HL-60/S4 treated with phorbol 12-myristate 13-acetate at 8.2 ng/mL for 4 days and 3 days (cell line): ENCODE measurements around the gene CTNNB1.

Source experiments
- in situ Hi-C: fragments of 300-500 bp; cut with MboI; formaldehyde crosslinking; loops from 2 replicates; pipeline ENCODE4 v1.15.0; 2022; ENCODE audit warnings: low sequenced_read_pairs

Gene CTNNB1

GRCh38 chr3:41190509-41191284 lies 8.6 kb upstream of the CTNNB1 start:
- in situ Hi-C loops: no loop called here

- in situ Hi-C loops: no loop called here
Measured at GRCh38 chr3:41192885-41193284, 6.4 kb upstream of the CTNNB1 start.

GRCh38 chr3:41193794-41194539 lies 5.3 kb upstream of the CTNNB1 start:
- in situ Hi-C loops: no loop called here

- in situ Hi-C loops: no loop called here
Measured at GRCh38 chr3:41194701-41195100, 4.6 kb upstream of the CTNNB1 start.

- in situ Hi-C loops: no loop called here
Measured at GRCh38 chr3:41195946-41196345, 3.4 kb upstream of the CTNNB1 start.

- in situ Hi-C loops: no loop called here
Measured at GRCh38 chr3:41196499-41197410, 2.5 kb upstream of the CTNNB1 start.

GRCh38 chr3:41198046-41198445 lies 1.3 kb upstream of the CTNNB1 start:
- in situ Hi-C loops: no loop called here

GRCh38 chr3:41198526-41198925 lies 779 bp upstream of the CTNNB1 start:
- in situ Hi-C loops: no loop called here

GRCh38 chr3:41199866-41200668 lies 762 bp downstream of the CTNNB1 start:
- in situ Hi-C loops: loop anchor here (25.0 kb wide), 1 partner anchor 213 kb away; no protein-coding TSS in a partner anchor

- in situ Hi-C loops: loop anchor here (25.0 kb wide), 1 partner anchor 213 kb away; no protein-coding TSS in a partner anchor
Measured at GRCh38 chr3:41200669-41201021, 1.3 kb downstream of the CTNNB1 start.

GRCh38 chr3:41202075-41202833 lies 2.9 kb downstream of the CTNNB1 start:
- in situ Hi-C loops: loop anchor here (25.0 kb wide), 1 partner anchor 215 kb away; no protein-coding TSS in a partner anchor

GRCh38 chr3:41202834-41203345 lies 3.6 kb downstream of the CTNNB1 start:
- in situ Hi-C loops: loop anchor here (25.0 kb wide), 1 partner anchor 216 kb away; no protein-coding TSS in a partner anchor

- in situ Hi-C loops: loop anchor here (25.0 kb wide), 1 partner anchor 217 kb away; no protein-coding TSS in a partner anchor
Measured at GRCh38 chr3:41204369-41204768, 5.1 kb downstream of the CTNNB1 start.

- in situ Hi-C loops: loop anchor here (25.0 kb wide), 1 partner anchor 218 kb away; no protein-coding TSS in a partner anchor
Measured at GRCh38 chr3:41205591-41205990, 6.3 kb downstream of the CTNNB1 start.

GRCh38 chr3:41207355-41207754 lies 8.1 kb downstream of the CTNNB1 start:
- in situ Hi-C loops: loop anchor here (25.0 kb wide), 1 partner anchor 220 kb away; no protein-coding TSS in a partner anchor

GRCh38 chr3:41208507-41209220 lies 9.4 kb downstream of the CTNNB1 start:
- in situ Hi-C loops: loop anchor here (25.0 kb wide), 1 partner anchor 221 kb away; no protein-coding TSS in a partner anchor

GRCh38 chr3:41209646-41210045 lies 10.3 kb downstream of the CTNNB1 start:
- in situ Hi-C loops: loop anchor here (25.0 kb wide), 1 partner anchor 222 kb away; no protein-coding TSS in a partner anchor

GRCh38 chr3:41210966-41211365 lies 11.7 kb downstream of the CTNNB1 start:
- in situ Hi-C loops: loop anchor here (25.0 kb wide), 1 partner anchor 224 kb away; no protein-coding TSS in a partner anchor
